Body of pancreas (tissue), 4 donors: Measurements from ENCODE around the gene AGAP5.
"Not testable (repeated sequence)": the region's sequence is repeated elsewhere in the genome, so short reads cannot be mapped to it uniquely, and the experiment has no call there.

Source experiments
- CTCF ChIP-seq, 7 experiments: fragments of 450-650 bp in 4 of 7; fragments of 200-600 bp in 3 of 7; sonication (generic) in 3 of 7; IDR thresholded peaks; one replicate each; pipeline ENCODE4 v1.5.1; 2016 to 2019; ENCODE audit warnings: antibody characterized with exemption in 7 of 7
- POLR2A ChIP-seq, 3 donors: fragments of 450-650 bp; IDR thresholded peaks; one replicate each; pipeline ENCODE4 v1.6.1; 2016; ENCODE audit warnings: antibody characterized with exemption in 3 of 3, mild to moderate bottlenecking in 2 of 3

GRCh38 chr10:73708122-73708521, 10.2 kb upstream of the AGAP5 start:
- not testable (repeated sequence) for TF ChIP-seq CTCF, POLR2A (IDR thresholded peaks at IDR 0.05)
